HG03342 (cell line): ENCODE measurements around the gene RTCB.

Source experiments
- ATAC-seq: cut with Tn5 transposase; IDR thresholded peaks from one replicate; pipeline ENCODE4 v1.9.1; 2021; ENCODE audit warnings: mild to moderate bottlenecking, moderate library complexity; ENCODE audit not compliant: unreplicated experiment

RTCB gene

GRCh38 chr22:32340411-32340810 is 71.6 kb downstream of the RTCB start:
- no peak for ATAC-seq

DNA sequence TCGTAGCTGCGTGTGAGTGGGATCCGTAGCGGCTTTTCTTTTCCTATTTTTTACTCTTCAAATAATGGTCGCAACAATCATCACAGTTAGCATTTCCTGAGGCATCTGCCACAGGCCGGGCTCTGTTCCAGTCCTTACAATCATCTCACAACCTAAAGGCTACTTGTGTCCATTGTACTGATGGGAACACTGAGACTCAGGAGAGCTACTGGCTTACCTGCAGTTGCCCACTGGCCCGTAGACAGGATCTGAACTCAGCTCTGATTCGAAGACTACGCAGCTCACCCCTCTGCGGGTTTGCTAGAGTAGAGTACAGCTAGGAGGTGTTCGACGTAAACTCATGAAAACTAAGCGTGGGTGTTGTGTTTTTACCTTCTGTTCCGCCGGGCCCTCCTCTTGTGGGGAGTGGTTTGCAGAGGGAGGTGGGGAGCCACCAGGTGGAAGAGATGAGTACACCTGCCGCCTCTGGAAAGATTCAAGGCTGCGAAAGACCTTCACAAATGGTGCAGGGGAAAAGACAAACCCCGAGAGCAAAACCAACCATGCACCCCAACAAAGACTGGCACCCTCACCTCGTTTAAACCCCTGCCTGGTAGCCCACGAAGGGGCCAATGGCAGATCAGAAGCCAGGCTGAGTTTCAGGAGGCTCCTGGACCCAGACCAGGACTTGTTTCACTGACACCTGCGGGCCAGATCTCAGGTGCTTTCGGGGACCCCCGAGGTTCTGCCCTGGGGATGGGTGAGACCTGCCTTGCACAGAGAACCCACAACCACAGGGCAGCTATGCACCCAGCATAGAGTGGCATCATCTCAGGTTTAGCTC is 72.6 kb downstream of the RTCB start:
- no peak for ATAC-seq

GRCh38 chr22:32338757-32339156 is 73.3 kb downstream of the RTCB start:
- no peak for ATAC-seq
